ENCODE results near the gene KRT78.

KRT78 gene

GRCh38 chr12:52806821-52807543 lies 41.8 kb downstream of the KRT78 start:
- TF ChIP-seq, protein P1, sequence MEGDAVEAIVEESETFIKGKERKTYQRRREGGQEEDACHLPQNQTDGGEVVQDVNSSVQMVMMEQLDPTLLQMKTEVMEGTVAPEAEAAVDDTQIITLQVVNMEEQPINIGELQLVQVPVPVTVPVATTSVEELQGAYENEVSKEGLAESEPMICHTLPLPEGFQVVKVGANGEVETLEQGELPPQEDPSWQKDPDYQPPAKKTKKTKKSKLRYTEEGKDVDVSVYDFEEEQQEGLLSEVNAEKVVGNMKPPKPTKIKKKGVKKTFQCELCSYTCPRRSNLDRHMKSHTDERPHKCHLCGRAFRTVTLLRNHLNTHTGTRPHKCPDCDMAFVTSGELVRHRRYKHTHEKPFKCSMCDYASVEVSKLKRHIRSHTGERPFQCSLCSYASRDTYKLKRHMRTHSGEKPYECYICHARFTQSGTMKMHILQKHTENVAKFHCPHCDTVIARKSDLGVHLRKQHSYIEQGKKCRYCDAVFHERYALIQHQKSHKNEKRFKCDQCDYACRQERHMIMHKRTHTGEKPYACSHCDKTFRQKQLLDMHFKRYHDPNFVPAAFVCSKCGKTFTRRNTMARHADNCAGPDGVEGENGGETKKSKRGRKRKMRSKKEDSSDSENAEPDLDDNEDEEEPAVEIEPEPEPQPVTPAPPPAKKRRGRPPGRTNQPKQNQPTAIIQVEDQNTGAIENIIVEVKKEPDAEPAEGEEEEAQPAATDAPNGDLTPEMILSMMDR (IDR thresholded peaks at IDR 0.05; ENCODE audit: unreplicated experiment in 3 of 3) = no peak
- Mint-ChIP-seq H3K9me3 (no peaks in the 10 kb centered on the region), H3K4me3 (no peak overlapping the region), H3K36me3 (ENCODE audit: low read depth) (no peaks in the 10 kb centered on the region), H3K27ac (no peak overlapping the region), H3K4me1 (peaks cover 17% of the 10 kb centered on the region), H3K27me3 (ENCODE audit: low read depth) (peaks cover 36% of the 10 kb centered on the region)

- Mint-ChIP-seq H3K4me3 (no peak overlapping the region), H3K27me3 (ENCODE audit: low read depth) (peaks cover 36% of the 10 kb centered on the region), H3K36me3 (ENCODE audit: low read depth) (no peaks in the 10 kb centered on the region), H3K9me3 (no peaks in the 10 kb centered on the region), H3K4me1 (peaks cover 17% of the 10 kb centered on the region), H3K27ac (no peak overlapping the region)
- TF ChIP-seq, protein P1 (IDR thresholded peaks at IDR 0.05; ENCODE audit: unreplicated experiment in 3 of 3) = no peak
These were observed 42.5 kb downstream of the KRT78 start for GRCh38 chr12:52806169-52806811.

DNA sequence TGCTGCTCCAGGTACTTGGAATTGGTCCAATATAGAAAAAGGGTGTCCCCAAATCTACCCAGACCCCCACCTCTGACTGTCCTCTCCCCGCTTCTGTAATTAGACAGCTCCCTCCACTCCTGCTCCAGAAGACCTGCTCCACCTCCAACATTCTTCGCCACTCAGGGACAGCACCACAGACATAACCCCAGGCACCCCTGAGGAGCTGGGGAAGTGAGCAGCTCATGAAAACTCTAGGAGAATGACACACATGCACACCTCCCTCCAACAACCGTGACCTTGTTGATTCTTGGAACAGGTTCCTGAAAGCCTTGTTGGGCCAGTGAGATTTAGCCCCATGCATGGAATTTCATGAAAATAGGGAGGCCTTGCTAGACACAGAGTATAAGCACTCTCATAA lies 43.1 kb downstream of the KRT78 start:
- TF ChIP-seq, protein P1 (IDR thresholded peaks at IDR 0.05; ENCODE audit: unreplicated experiment in 3 of 3) = no peak
- H3K27ac Mint-ChIP-seq = no peak overlapping the region
- H3K36me3 Mint-ChIP-seq (ENCODE audit: low read depth) = no peaks in the 10 kb centered on the region
- H3K27me3 Mint-ChIP-seq (ENCODE audit: low read depth) = peaks cover 36% of the 10 kb centered on the region
- H3K9me3 Mint-ChIP-seq = no peaks in the 10 kb centered on the region
- peaks cover 17% of the 10 kb centered on the region for H3K4me1 Mint-ChIP-seq
- H3K4me3 Mint-ChIP-seq = no peak overlapping the region

DNA sequence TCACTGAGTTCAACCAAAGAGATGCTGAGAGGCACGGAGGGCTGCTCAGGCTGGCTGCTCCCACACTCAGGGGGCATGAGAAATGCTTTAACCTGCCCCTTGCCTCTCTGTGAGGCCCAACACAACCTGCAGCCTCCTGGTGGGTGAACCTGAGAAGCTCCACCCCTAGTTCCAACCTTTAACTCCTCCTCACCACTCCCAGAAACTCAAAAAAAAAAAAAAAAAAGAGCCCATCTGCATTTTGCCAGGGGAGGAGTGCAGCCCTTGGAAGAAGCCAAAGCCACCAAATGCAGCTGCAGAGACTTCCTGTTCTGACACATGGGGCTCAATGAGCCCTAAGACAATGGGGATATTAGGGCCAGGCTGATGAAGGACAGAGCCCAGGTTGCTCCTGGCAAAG lies 43.8 kb downstream of the KRT78 start:
- no peaks in the 10 kb centered on the region for H3K9me3 Mint-ChIP-seq
- peaks cover 36% of the 10 kb centered on the region for H3K27me3 Mint-ChIP-seq (ENCODE audit: low read depth)
- TF ChIP-seq, protein P1 (IDR thresholded peaks at IDR 0.05; ENCODE audit: unreplicated experiment in 3 of 3) = no peak
- H3K4me3 Mint-ChIP-seq = no peak overlapping the region
- no peaks in the 10 kb centered on the region for H3K36me3 Mint-ChIP-seq (ENCODE audit: low read depth)
- H3K27ac Mint-ChIP-seq = no peak overlapping the region
- H3K4me1 Mint-ChIP-seq = peaks cover 17% of the 10 kb centered on the region

DNA sequence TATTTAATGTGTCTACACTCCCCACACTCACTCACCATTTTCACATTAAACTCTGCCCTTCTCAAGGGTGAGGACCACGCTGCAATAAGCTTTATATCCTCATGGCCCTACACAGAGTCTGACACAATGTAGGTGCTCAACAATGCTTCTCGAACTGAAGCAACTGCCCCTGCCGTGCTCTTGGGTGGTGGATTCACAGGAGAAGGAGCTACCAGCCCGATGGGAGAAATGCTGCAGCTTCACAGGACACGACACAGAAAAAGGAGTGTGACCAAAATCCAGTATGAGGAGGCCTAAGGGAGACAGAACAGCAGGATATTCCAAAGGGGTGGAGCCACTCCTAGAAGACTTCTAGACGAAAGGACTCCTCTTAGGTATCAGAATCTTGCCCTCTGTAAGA lies 46.4 kb downstream of the KRT78 start:
- no peak overlapping the region for H3K4me3 Mint-ChIP-seq
- H3K27ac Mint-ChIP-seq = no peak overlapping the region
- TF ChIP-seq, protein P1 (IDR thresholded peaks at IDR 0.05; ENCODE audit: unreplicated experiment in 3 of 3) = no peak
- H3K9me3 Mint-ChIP-seq = no peaks in the 10 kb centered on the region
- no peaks in the 10 kb centered on the region for H3K36me3 Mint-ChIP-seq (ENCODE audit: low read depth)
- H3K27me3 Mint-ChIP-seq (ENCODE audit: low read depth) = peaks cover 24% of the 10 kb centered on the region
- peaks cover 17% of the 10 kb centered on the region for H3K4me1 Mint-ChIP-seq

DNA sequence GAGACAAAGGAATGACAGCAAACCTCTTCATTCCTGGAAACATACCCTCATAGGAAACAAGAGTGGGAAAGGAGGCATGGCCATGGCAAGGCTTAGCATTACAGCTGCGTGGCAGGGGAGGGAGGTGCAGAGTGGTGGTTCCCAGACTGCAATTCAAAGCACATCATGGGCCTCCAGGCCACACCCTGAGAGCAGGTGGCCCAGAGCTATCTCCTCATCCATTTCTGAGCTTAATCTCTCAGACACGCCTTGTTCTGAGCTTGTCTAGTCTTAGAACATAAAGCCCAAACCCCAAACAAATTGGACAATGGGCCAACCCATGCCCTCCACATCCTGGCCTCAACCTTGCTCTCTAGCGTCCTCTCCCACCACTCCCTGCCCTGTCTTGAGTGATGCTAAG lies 47.0 kb downstream of the KRT78 start:
- Mint-ChIP-seq H3K36me3 (ENCODE audit: low read depth) (no peaks in the 10 kb centered on the region), H3K9me3 (no peaks in the 10 kb centered on the region), H3K27ac (no peak overlapping the region), H3K4me3 (no peak overlapping the region), H3K27me3 (ENCODE audit: low read depth) (peaks cover 24% of the 10 kb centered on the region), H3K4me1 (peaks cover 17% of the 10 kb centered on the region)
- TF ChIP-seq, protein P1 (IDR thresholded peaks at IDR 0.05; ENCODE audit: unreplicated experiment in 3 of 3) = no peak

Data from nephron (organoid).